ENCODE measurements around the gene ARF3.

DNA sequence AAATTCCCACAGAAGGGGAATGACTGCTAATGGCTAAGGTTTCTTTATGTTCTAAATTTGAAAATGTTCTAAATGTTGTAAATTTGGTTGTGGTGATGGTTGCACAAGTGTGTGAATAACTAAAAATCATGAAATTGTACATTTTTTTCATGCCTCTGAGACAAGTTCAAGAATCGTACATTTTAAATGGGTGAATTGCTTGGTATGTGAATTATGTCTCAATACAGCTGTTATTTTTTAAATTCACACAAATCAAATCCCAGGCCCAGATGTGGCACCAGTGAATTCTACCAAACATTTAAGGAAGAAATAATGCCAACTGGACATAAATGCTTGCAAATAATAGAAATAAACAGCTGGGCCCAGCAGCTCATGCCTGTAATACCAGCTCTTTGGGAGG, 63.0 kb downstream of the ARF3 start:
- TF ChIP-seq, protein P1, sequence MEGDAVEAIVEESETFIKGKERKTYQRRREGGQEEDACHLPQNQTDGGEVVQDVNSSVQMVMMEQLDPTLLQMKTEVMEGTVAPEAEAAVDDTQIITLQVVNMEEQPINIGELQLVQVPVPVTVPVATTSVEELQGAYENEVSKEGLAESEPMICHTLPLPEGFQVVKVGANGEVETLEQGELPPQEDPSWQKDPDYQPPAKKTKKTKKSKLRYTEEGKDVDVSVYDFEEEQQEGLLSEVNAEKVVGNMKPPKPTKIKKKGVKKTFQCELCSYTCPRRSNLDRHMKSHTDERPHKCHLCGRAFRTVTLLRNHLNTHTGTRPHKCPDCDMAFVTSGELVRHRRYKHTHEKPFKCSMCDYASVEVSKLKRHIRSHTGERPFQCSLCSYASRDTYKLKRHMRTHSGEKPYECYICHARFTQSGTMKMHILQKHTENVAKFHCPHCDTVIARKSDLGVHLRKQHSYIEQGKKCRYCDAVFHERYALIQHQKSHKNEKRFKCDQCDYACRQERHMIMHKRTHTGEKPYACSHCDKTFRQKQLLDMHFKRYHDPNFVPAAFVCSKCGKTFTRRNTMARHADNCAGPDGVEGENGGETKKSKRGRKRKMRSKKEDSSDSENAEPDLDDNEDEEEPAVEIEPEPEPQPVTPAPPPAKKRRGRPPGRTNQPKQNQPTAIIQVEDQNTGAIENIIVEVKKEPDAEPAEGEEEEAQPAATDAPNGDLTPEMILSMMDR (IDR thresholded peaks at IDR 0.05) = no peak
- TF ChIP-seq TAF1 (IDR thresholded peaks at IDR 0.05; ENCODE audit: borderline replicate concordance, low read depth, low read length) (no peak), RXRA (IDR thresholded peaks at IDR 0.05; ENCODE audit: borderline replicate concordance, low read depth) (no peak), SMC3 (IDR thresholded peaks at IDR 0.05; ENCODE audit: low read depth, low read length) (no peak)
- TF ChIP-seq, protein P2, sequence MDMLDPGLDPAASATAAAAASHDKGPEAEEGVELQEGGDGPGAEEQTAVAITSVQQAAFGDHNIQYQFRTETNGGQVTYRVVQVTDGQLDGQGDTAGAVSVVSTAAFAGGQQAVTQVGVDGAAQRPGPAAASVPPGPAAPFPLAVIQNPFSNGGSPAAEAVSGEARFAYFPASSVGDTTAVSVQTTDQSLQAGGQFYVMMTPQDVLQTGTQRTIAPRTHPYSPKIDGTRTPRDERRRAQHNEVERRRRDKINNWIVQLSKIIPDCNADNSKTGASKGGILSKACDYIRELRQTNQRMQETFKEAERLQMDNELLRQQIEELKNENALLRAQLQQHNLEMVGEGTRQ (IDR thresholded peaks at IDR 0.05; ENCODE audit: borderline replicate concordance, low read depth, low read length) = no peak
- TF ChIP-seq, protein P3, sequence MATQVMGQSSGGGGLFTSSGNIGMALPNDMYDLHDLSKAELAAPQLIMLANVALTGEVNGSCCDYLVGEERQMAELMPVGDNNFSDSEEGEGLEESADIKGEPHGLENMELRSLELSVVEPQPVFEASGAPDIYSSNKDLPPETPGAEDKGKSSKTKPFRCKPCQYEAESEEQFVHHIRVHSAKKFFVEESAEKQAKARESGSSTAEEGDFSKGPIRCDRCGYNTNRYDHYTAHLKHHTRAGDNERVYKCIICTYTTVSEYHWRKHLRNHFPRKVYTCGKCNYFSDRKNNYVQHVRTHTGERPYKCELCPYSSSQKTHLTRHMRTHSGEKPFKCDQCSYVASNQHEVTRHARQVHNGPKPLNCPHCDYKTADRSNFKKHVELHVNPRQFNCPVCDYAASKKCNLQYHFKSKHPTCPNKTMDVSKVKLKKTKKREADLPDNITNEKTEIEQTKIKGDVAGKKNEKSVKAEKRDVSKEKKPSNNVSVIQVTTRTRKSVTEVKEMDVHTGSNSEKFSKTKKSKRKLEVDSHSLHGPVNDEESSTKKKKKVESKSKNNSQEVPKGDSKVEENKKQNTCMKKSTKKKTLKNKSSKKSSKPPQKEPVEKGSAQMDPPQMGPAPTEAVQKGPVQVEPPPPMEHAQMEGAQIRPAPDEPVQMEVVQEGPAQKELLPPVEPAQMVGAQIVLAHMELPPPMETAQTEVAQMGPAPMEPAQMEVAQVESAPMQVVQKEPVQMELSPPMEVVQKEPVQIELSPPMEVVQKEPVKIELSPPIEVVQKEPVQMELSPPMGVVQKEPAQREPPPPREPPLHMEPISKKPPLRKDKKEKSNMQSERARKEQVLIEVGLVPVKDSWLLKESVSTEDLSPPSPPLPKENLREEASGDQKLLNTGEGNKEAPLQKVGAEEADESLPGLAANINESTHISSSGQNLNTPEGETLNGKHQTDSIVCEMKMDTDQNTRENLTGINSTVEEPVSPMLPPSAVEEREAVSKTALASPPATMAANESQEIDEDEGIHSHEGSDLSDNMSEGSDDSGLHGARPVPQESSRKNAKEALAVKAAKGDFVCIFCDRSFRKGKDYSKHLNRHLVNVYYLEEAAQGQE (IDR thresholded peaks at IDR 0.05; ENCODE audit: low read depth, low read length) = no peak
- TF ChIP-seq, protein P4, sequence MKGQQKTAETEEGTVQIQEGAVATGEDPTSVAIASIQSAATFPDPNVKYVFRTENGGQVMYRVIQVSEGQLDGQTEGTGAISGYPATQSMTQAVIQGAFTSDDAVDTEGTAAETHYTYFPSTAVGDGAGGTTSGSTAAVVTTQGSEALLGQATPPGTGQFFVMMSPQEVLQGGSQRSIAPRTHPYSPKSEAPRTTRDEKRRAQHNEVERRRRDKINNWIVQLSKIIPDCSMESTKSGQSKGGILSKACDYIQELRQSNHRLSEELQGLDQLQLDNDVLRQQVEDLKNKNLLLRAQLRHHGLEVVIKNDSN (IDR thresholded peaks at IDR 0.05; ENCODE audit: borderline replicate concordance, low read depth) = no peak

Data from SK-N-SH (cell line).